ENCODE measurements around the gene FAM169A. TPM values are rescaled to one million over a fixed set of nuclear protein-coding genes. Genes with fewer than 3 reads are reported as not detected.

Gene FAM169A
- total RNA-seq, 1 experiment from 2014 or later, result 13.5 TPM

DNA sequence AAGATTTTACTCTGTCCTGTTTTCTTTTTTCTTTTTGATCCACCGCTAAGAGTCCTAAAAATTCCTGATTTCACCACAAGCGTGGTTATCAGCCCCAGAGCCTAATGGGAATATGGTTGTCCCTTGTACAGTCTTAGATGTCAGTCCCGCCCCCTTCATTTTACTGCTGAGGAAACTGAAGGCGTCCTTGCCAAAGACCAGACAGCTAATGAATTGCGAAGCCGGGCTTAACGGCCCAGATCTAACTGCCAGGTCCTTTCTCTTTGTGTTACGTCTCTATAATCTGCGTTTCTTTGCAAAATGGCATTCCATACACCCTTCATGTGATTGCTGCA, 98.6 kb downstream of the FAM169A start:
- peak overlapping the region; percentile 98 for H3K4me3 Mint-ChIP-seq (ENCODE audit: unreplicated experiment)
- peaks cover 15% of the 10 kb centered on the region for H3K4me1 Mint-ChIP-seq (ENCODE audit: insufficient read depth, unreplicated experiment)
- no peaks in the 10 kb centered on the region for H3K9me3 Mint-ChIP-seq (ENCODE audit: unreplicated experiment)
- H3K27ac Mint-ChIP-seq (ENCODE audit: low read depth, unreplicated experiment), result peak overlapping the region; percentile 92
- no peaks in the 10 kb centered on the region for H3K27me3 Mint-ChIP-seq (ENCODE audit: insufficient read depth, unreplicated experiment)
- peaks cover 47% of the 10 kb centered on the region for H3K36me3 Mint-ChIP-seq (ENCODE audit: insufficient read depth, unreplicated experiment)
- peak; percentile 53 for DNase-seq (ENCODE audit: unreplicated experiment)
- intact Hi-C loops (cut with micrococcal nuclease), result loop anchor here (1.0 to 10.0 kb wide), 3 partner anchors 95 to 567 kb away; partner anchors contain the start of gene HMGCR
- TF ChIP-seq, protein P1, sequence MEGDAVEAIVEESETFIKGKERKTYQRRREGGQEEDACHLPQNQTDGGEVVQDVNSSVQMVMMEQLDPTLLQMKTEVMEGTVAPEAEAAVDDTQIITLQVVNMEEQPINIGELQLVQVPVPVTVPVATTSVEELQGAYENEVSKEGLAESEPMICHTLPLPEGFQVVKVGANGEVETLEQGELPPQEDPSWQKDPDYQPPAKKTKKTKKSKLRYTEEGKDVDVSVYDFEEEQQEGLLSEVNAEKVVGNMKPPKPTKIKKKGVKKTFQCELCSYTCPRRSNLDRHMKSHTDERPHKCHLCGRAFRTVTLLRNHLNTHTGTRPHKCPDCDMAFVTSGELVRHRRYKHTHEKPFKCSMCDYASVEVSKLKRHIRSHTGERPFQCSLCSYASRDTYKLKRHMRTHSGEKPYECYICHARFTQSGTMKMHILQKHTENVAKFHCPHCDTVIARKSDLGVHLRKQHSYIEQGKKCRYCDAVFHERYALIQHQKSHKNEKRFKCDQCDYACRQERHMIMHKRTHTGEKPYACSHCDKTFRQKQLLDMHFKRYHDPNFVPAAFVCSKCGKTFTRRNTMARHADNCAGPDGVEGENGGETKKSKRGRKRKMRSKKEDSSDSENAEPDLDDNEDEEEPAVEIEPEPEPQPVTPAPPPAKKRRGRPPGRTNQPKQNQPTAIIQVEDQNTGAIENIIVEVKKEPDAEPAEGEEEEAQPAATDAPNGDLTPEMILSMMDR (IDR thresholded peaks at IDR 0.05; ENCODE audit: unreplicated experiment), result no peak
- POLR2A ChIA-PET, result interaction anchor here (0.6 to 2.9 kb wide), 29 partner anchors 8 to 860 kb away, joined by 3 to 20 read pairs (median 5); partner anchors contain the start of genes ENC1, FAM169A and HMGCR
- BruUV-seq (replicated peaks), result TSS peak; percentile 69
- CTCF ChIA-PET, result interaction anchor here (0.6 to 2.0 kb wide), 8 partner anchors 10 to 303 kb away, joined by 3 to 9 read pairs (median 4); no protein-coding TSS in a partner anchor

GRCh38 chr5:74766849-74767578, 99.2 kb downstream of the FAM169A start, which contains the start of the genes GFM2 and NSA2:
Gene GFM2 (minus strand): TSS chr5:74767117. CDS start chr5:74763742, 3,375 bp downstream.
Gene NSA2 (plus strand): TSS chr5:74767249. CDS start chr5:74767361, 112 bp downstream.
- BruUV-seq (replicated peaks), result no TSS peak
- POLR2A ChIA-PET, result interaction anchor here (0.6 to 2.9 kb wide), 38 partner anchors 8 to 1929 kb away, joined by 3 to 20 read pairs (median 4); partner anchors contain the start of genes ENC1, FAM169A and HMGCR
- Mint-ChIP-seq H3K4me3 (ENCODE audit: unreplicated experiment) (peak within 1 kb of the TSS; percentile 98), H3K9me3 (ENCODE audit: unreplicated experiment) (no peaks in the 10 kb centered on the region), H3K36me3 (ENCODE audit: insufficient read depth, unreplicated experiment) (peaks cover 44% of the 10 kb centered on the region), H3K27ac (ENCODE audit: low read depth, unreplicated experiment) (peak within 1 kb of the TSS; percentile 92), H3K4me1 (ENCODE audit: insufficient read depth, unreplicated experiment) (peaks cover 20% of the 10 kb centered on the region), H3K27me3 (ENCODE audit: insufficient read depth, unreplicated experiment) (no peaks in the 10 kb centered on the region)
- CTCF ChIA-PET, result interaction anchor here (0.6 to 2.0 kb wide), 22 partner anchors 9 to 1215 kb away, joined by 3 to 11 read pairs (median 3); partner anchors contain the start of gene ANKRA2
- TF ChIP-seq, protein P1 (IDR thresholded peaks at IDR 0.05; ENCODE audit: unreplicated experiment), result no peak
- intact Hi-C loops (cut with micrococcal nuclease), result loop anchor here (1.0 to 10.0 kb wide), 5 partner anchors 95 to 568 kb away; partner anchors contain the start of gene HMGCR
- DNase-seq (ENCODE audit: unreplicated experiment), result peak; percentile 94

GRCh38 chr5:74766418-74766848, 99.8 kb downstream of the FAM169A start:
- intact Hi-C loops (cut with micrococcal nuclease), result loop anchor here (1.0 to 10.0 kb wide), 4 partner anchors 94 to 568 kb away; partner anchors contain the start of gene HMGCR
- peak; percentile 61 for DNase-seq (ENCODE audit: unreplicated experiment)
- Mint-ChIP-seq H3K36me3 (ENCODE audit: insufficient read depth, unreplicated experiment) (peaks cover 41% of the 10 kb centered on the region), H3K27me3 (ENCODE audit: insufficient read depth, unreplicated experiment) (no peaks in the 10 kb centered on the region), H3K27ac (ENCODE audit: low read depth, unreplicated experiment) (peak overlapping the region; percentile 92), H3K9me3 (ENCODE audit: unreplicated experiment) (no peaks in the 10 kb centered on the region), H3K4me3 (ENCODE audit: unreplicated experiment) (peak overlapping the region; percentile 98), H3K4me1 (ENCODE audit: insufficient read depth, unreplicated experiment) (peaks cover 22% of the 10 kb centered on the region)
- CTCF ChIA-PET, result interaction anchor here (0.6 to 2.0 kb wide), 21 partner anchors 9 to 1215 kb away, joined by 3 to 11 read pairs (median 3); partner anchors contain the start of gene ANKRA2
- BruUV-seq (replicated peaks), result TSS peak; percentile 61
- TF ChIP-seq, protein P1 (IDR thresholded peaks at IDR 0.05; ENCODE audit: unreplicated experiment), result peak; percentile 51
- POLR2A ChIA-PET, result interaction anchor here (0.7 to 2.9 kb wide), 31 partner anchors 8 to 1930 kb away, joined by 3 to 20 read pairs (median 5); partner anchors contain the start of genes ENC1, FAM169A and HMGCR

DNA sequence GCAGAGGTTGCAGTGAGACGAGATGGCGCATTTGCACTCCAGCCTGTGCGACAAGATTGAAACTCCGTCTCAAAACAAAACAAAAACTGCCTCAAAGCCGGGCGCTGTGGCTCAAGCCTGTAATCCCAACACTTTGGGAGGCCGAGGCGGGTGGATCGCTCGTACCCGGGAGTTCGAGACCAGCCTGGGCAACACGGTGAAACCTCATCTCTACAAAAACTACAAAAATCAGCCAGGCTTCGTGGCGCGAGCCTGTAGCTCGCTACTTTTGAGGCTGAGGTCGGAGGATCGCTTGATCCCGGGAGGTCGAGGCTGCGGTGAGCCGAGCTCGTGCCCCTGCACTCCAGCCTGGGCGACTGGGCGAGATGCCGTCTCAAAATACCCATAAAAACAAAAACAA, 100.3 kb downstream of the FAM169A start:
- ChIA-PET CTCF (interaction anchor here (0.7 to 2.0 kb wide), 11 partner anchors 18 to 1060 kb away, joined by 3 to 11 read pairs (median 4); no protein-coding TSS in a partner anchor), POLR2A (interaction anchor here (0.8 to 2.9 kb wide), 16 partner anchors 9 to 575 kb away, joined by 3 to 20 read pairs (median 6); partner anchors contain the start of gene HMGCR)
- peaks cover 22% of the 10 kb centered on the region for H3K4me1 Mint-ChIP-seq (ENCODE audit: insufficient read depth, unreplicated experiment)
- no peaks in the 10 kb centered on the region for H3K27me3 Mint-ChIP-seq (ENCODE audit: insufficient read depth, unreplicated experiment)
- BruUV-seq (replicated peaks), result no TSS peak
- peak overlapping the region; percentile 98 for H3K4me3 Mint-ChIP-seq (ENCODE audit: unreplicated experiment)
- H3K9me3 Mint-ChIP-seq (ENCODE audit: unreplicated experiment), result no peaks in the 10 kb centered on the region
- intact Hi-C loops (cut with micrococcal nuclease), result loop anchor here (1.0 to 10.0 kb wide), 4 partner anchors 94 to 569 kb away; partner anchors contain the start of gene HMGCR
- H3K27ac Mint-ChIP-seq (ENCODE audit: low read depth, unreplicated experiment), result peak overlapping the region; percentile 92
- peaks cover 38% of the 10 kb centered on the region for H3K36me3 Mint-ChIP-seq (ENCODE audit: insufficient read depth, unreplicated experiment)
- no peak for DNase-seq (ENCODE audit: unreplicated experiment)
- TF ChIP-seq, protein P1 (IDR thresholded peaks at IDR 0.05; ENCODE audit: unreplicated experiment), result no peak
